Measurements from ENCODE around the gene STAG2.

DNA sequence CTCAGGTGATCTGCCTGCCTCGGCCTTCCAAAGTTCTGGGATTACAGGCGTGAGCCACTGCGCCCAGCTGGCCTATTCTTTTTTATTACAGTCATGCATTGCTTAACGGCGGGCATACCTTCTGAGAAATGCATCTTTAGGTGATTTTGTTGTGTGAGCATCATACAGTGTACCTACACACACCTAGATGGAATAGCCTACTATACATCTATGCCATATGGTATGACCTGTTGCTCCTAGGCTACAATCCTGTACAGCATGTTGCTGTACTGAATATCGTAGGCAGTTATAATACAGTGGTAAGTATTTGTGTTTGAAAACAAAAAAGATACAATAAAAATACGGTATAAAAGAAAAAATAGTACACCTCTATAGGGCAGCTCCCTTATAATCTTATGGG, 6.0 kb downstream of the STAG2 start:
- TF ChIP-seq, protein P1, sequence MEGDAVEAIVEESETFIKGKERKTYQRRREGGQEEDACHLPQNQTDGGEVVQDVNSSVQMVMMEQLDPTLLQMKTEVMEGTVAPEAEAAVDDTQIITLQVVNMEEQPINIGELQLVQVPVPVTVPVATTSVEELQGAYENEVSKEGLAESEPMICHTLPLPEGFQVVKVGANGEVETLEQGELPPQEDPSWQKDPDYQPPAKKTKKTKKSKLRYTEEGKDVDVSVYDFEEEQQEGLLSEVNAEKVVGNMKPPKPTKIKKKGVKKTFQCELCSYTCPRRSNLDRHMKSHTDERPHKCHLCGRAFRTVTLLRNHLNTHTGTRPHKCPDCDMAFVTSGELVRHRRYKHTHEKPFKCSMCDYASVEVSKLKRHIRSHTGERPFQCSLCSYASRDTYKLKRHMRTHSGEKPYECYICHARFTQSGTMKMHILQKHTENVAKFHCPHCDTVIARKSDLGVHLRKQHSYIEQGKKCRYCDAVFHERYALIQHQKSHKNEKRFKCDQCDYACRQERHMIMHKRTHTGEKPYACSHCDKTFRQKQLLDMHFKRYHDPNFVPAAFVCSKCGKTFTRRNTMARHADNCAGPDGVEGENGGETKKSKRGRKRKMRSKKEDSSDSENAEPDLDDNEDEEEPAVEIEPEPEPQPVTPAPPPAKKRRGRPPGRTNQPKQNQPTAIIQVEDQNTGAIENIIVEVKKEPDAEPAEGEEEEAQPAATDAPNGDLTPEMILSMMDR (conservative IDR thresholded peaks at IDR 0.05 in 1 of 2, IDR thresholded peaks at IDR 0.05 in 1 of 2; ENCODE audit: low read depth in 1 of 2, low read length in 2 of 2), result no peak
- TF ChIP-seq EZH2 (IDR thresholded peaks at IDR 0.05; ENCODE audit: low read length, missing control alignments), result no peak

Measured in fibroblast of lung (primary cell).